SK-N-SH (cell line): Measurements from ENCODE around the gene CDCA3.

Source experiments
- EP300 ChIP-seq, 2 experiments: IDR thresholded peaks; 2 replicates each; pipeline versions ENCODE4 v1.4.0 to v1.6.1; 2012; ENCODE audit warnings: borderline replicate concordance in 1 of 2, low read depth in 1 of 2, low read length in 1 of 2
- EZH2phosphoT487 ChIP-seq: fragments of 200-600 bp; sonication (generic); IDR thresholded peaks from 2 replicates; pipeline ENCODE4 v1.6.1; 2017; ENCODE audit warnings: low read depth, mixed run types, mild to moderate bottlenecking, antibody characterized with exemption, moderate library complexity, borderline replicate concordance
- FOSL2 ChIP-seq: IDR thresholded peaks from 2 replicates; pipeline ENCODE4 v1.4.0; 2012; ENCODE audit warnings: low read depth, mild to moderate bottlenecking, moderate library complexity, borderline replicate concordance
- JUND ChIP-seq: IDR thresholded peaks from 2 replicates; pipeline ENCODE4 v1.4.0; 2012
- POLR2AphosphoS5 ChIP-seq: IDR thresholded peaks from 2 replicates; pipeline ENCODE4 v1.6.1; 2012; ENCODE audit warnings: low read depth, low read length
- RAD21 ChIP-seq: IDR thresholded peaks from 2 replicates; pipeline ENCODE4 v1.6.1; 2012; ENCODE audit warnings: mild to moderate bottlenecking, low read length
- RXRA ChIP-seq: IDR thresholded peaks from 2 replicates; pipeline ENCODE4 v1.4.0; 2012; ENCODE audit warnings: low read depth, mild to moderate bottlenecking, borderline replicate concordance
- TF ChIP-seq, protein P1 (sequence below): fragments of 200-600 bp; sonication (generic); IDR thresholded peaks from 2 replicates; pipeline ENCODE4 v1.6.1; 2017; ENCODE audit warnings: antibody characterized with exemption, mild to moderate bottlenecking, moderate library complexity
- TF ChIP-seq, protein P2 (sequence below): IDR thresholded peaks from 2 replicates; pipeline ENCODE4 v1.6.1; 2012; ENCODE audit warnings: mild to moderate bottlenecking, low read depth, low read length, moderate library complexity
- TF ChIP-seq, protein P3 (sequence below): fragments of 150-350 bp; IDR thresholded peaks from 2 replicates; pipeline ENCODE4 v1.6.1; 2016; ENCODE audit warnings: mild to moderate bottlenecking, low read depth, low read length
- TF ChIP-seq, protein P4 (sequence below): IDR thresholded peaks from 2 replicates; pipeline ENCODE4 v1.4.0; 2012; ENCODE audit warnings: low read depth
- TF ChIP-seq, protein P5 (sequence below): IDR thresholded peaks from 2 replicates; pipeline ENCODE4 v1.4.0; 2012; ENCODE audit warnings: low read depth, borderline replicate concordance

DNA sequence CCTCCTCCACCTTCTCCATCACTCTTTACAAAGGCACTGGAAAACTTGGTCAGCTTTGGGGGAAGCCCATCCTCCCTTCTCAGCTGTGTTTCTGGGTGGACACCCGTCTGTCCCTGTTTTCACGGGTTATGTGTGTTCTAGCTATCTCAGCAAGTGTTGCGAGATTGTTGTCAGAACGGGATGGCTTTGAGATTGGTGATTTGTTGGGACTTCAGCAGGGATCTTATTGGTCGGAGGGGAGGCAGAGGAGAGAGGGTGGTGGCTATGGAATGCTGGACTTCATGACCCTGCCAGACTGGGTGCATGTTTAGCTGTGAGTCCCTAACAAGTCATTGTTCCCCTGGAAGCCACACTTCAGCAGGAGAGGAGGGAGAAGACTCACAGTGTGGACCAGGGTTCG is 3.0 kb upstream of the CDCA3 start:
- TF ChIP-seq POLR2AphosphoS5 (no peak), JUND (no peak), FOSL2 (no peak), RAD21 (no peak), EZH2phosphoT487 (no peak), RXRA (no peak), EP300 (IDR thresholded peaks at IDR 0.05; ENCODE audit: borderline replicate concordance in 1 of 2, low read depth in 1 of 2, low read length in 1 of 2) (no peak)
- TF ChIP-seq, protein P1, sequence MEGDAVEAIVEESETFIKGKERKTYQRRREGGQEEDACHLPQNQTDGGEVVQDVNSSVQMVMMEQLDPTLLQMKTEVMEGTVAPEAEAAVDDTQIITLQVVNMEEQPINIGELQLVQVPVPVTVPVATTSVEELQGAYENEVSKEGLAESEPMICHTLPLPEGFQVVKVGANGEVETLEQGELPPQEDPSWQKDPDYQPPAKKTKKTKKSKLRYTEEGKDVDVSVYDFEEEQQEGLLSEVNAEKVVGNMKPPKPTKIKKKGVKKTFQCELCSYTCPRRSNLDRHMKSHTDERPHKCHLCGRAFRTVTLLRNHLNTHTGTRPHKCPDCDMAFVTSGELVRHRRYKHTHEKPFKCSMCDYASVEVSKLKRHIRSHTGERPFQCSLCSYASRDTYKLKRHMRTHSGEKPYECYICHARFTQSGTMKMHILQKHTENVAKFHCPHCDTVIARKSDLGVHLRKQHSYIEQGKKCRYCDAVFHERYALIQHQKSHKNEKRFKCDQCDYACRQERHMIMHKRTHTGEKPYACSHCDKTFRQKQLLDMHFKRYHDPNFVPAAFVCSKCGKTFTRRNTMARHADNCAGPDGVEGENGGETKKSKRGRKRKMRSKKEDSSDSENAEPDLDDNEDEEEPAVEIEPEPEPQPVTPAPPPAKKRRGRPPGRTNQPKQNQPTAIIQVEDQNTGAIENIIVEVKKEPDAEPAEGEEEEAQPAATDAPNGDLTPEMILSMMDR: no peak
- TF ChIP-seq, protein P2, sequence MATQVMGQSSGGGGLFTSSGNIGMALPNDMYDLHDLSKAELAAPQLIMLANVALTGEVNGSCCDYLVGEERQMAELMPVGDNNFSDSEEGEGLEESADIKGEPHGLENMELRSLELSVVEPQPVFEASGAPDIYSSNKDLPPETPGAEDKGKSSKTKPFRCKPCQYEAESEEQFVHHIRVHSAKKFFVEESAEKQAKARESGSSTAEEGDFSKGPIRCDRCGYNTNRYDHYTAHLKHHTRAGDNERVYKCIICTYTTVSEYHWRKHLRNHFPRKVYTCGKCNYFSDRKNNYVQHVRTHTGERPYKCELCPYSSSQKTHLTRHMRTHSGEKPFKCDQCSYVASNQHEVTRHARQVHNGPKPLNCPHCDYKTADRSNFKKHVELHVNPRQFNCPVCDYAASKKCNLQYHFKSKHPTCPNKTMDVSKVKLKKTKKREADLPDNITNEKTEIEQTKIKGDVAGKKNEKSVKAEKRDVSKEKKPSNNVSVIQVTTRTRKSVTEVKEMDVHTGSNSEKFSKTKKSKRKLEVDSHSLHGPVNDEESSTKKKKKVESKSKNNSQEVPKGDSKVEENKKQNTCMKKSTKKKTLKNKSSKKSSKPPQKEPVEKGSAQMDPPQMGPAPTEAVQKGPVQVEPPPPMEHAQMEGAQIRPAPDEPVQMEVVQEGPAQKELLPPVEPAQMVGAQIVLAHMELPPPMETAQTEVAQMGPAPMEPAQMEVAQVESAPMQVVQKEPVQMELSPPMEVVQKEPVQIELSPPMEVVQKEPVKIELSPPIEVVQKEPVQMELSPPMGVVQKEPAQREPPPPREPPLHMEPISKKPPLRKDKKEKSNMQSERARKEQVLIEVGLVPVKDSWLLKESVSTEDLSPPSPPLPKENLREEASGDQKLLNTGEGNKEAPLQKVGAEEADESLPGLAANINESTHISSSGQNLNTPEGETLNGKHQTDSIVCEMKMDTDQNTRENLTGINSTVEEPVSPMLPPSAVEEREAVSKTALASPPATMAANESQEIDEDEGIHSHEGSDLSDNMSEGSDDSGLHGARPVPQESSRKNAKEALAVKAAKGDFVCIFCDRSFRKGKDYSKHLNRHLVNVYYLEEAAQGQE: no peak
- TF ChIP-seq, protein P3, sequence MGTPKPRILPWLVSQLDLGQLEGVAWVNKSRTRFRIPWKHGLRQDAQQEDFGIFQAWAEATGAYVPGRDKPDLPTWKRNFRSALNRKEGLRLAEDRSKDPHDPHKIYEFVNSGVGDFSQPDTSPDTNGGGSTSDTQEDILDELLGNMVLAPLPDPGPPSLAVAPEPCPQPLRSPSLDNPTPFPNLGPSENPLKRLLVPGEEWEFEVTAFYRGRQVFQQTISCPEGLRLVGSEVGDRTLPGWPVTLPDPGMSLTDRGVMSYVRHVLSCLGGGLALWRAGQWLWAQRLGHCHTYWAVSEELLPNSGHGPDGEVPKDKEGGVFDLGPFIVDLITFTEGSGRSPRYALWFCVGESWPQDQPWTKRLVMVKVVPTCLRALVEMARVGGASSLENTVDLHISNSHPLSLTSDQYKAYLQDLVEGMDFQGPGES: no peak
- TF ChIP-seq, protein P4, sequence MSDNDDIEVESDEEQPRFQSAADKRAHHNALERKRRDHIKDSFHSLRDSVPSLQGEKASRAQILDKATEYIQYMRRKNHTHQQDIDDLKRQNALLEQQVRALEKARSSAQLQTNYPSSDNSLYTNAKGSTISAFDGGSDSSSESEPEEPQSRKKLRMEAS: no peak
- TF ChIP-seq, protein P5, sequence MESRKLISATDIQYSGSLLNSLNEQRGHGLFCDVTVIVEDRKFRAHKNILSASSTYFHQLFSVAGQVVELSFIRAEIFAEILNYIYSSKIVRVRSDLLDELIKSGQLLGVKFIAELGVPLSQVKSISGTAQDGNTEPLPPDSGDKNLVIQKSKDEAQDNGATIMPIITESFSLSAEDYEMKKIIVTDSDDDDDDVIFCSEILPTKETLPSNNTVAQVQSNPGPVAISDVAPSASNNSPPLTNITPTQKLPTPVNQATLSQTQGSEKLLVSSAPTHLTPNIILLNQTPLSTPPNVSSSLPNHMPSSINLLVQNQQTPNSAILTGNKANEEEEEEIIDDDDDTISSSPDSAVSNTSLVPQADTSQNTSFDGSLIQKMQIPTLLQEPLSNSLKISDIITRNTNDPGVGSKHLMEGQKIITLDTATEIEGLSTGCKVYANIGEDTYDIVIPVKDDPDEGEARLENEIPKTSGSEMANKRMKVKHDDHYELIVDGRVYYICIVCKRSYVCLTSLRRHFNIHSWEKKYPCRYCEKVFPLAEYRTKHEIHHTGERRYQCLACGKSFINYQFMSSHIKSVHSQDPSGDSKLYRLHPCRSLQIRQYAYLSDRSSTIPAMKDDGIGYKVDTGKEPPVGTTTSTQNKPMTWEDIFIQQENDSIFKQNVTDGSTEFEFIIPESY: no peak
